NT2/D1 (cell line): ENCODE data around the gene ATP8B3.
A peak's percentile ranks its signal among the peaks of the same experiment; 100 is the strongest.

Experiments used
- DNase-seq: peaks from one replicate; pipeline ENCODE4 v3.0.0-alpha.2; 2011; ENCODE audit warnings: low read depth, low spot score
- H3K27me3 ChIP-seq: 2 replicates; pipeline ENCODE4 v1.6.0; 2011; ENCODE audit warnings: mild to moderate bottlenecking; ENCODE audit not compliant: insufficient read length, insufficient read depth
- H3K36me3 ChIP-seq: 2 replicates; pipeline ENCODE4 v1.6.1; 2011; ENCODE audit warnings: mild to moderate bottlenecking, low read length, mixed read lengths; ENCODE audit not compliant: insufficient read depth, insufficient read length
- H3K4me1 ChIP-seq: 2 replicates; pipeline ENCODE4 v1.5.1; 2011; ENCODE audit not compliant: insufficient read depth, insufficient read length
- H3K4me3 ChIP-seq: 2 replicates; pipeline ENCODE4 v1.5.1; 2011; ENCODE audit warnings: low read depth; ENCODE audit not compliant: insufficient read length
- H3K9ac ChIP-seq: 2 replicates; pipeline ENCODE4 v1.6.0; 2011; ENCODE audit warnings: low read depth; ENCODE audit not compliant: insufficient read length
- H3K9me3 ChIP-seq: 2 replicates; pipeline ENCODE4 v1.5.1; 2011; ENCODE audit warnings: mild to moderate bottlenecking, low read length; ENCODE audit not compliant: insufficient read depth
- SUZ12 ChIP-seq: IDR thresholded peaks from 2 replicates; pipeline ENCODE4 v1.6.1; 2011; ENCODE audit not compliant: insufficient read length, insufficient read depth; ENCODE audit errors: extremely low read depth
- YY1 ChIP-seq: IDR thresholded peaks from 2 replicates; pipeline ENCODE4 v1.6.1; 2011; ENCODE audit not compliant: insufficient read length, insufficient read depth
- ZNF274 ChIP-seq: IDR thresholded peaks from 2 replicates; pipeline ENCODE4 v1.6.1; 2011; ENCODE audit warnings: mild to moderate bottlenecking, low read depth, low read length

ATP8B3 gene, protein sequence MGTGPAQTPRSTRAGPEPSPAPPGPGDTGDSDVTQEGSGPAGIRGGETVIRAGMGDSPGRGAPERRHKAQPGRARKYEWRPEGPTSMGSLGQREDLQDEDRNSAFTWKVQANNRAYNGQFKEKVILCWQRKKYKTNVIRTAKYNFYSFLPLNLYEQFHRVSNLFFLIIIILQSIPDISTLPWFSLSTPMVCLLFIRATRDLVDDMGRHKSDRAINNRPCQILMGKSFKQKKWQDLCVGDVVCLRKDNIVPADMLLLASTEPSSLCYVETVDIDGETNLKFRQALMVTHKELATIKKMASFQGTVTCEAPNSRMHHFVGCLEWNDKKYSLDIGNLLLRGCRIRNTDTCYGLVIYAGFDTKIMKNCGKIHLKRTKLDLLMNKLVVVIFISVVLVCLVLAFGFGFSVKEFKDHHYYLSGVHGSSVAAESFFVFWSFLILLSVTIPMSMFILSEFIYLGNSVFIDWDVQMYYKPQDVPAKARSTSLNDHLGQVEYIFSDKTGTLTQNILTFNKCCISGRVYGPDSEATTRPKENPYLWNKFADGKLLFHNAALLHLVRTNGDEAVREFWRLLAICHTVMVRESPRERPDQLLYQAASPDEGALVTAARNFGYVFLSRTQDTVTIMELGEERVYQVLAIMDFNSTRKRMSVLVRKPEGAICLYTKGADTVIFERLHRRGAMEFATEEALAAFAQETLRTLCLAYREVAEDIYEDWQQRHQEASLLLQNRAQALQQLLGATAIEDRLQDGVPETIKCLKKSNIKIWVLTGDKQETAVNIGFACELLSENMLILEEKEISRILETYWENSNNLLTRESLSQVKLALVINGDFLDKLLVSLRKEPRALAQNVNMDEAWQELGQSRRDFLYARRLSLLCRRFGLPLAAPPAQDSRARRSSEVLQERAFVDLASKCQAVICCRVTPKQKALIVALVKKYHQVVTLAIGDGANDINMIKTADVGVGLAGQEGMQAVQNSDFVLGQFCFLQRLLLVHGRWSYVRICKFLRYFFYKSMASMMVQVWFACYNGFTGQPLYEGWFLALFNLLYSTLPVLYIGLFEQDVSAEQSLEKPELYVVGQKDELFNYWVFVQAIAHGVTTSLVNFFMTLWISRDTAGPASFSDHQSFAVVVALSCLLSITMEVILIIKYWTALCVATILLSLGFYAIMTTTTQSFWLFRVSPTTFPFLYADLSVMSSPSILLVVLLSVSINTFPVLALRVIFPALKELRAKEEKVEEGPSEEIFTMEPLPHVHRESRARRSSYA (N-terminal part only)

DNA sequence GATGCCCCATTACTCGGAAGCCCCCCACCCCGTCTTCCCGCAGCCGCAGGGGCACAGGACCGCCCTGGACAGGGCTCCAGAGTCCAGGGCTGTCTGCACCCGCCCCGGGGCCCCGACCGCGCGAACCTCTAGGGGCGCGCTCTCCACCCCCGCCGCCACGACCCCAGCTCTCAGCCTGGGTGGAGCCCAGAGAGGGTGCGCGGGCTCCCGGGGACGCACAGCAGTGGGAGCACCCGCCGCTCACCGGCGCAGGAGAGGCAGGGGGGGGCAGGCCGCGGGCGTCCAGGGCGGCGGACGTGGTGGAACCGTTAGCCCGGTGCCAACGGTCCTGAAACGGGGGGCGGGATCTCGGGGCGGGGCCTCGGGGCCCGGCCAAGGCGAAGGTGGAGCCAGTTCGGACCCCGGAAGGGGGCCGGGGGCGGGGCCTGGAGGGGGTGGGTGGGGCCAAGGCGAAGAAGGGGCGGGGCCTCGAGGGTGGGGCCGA is at the start of gene ATP8B3:
Gene ATP8B3 (minus strand): TSS at position 335 of the 484 bp plus-strand sequence. CDS start 540 bp downstream, outside the sequence.
- Histone ChIP-seq H3K9me3 (no peaks in the 10 kb centered on the region), H3K27me3 (no peaks in the 10 kb centered on the region), H3K9ac (peak within 1 kb of the TSS; percentile 74), H3K4me3 (peak within 1 kb of the TSS; percentile 54), H3K36me3 (peaks cover 27% of the 10 kb centered on the region), H3K4me1 (peaks cover 21% of the 10 kb centered on the region)
- no peak for TF ChIP-seq YY1
- no peak for TF ChIP-seq SUZ12
- no peak for TF ChIP-seq ZNF274
- no peak for DNase-seq

DNA sequence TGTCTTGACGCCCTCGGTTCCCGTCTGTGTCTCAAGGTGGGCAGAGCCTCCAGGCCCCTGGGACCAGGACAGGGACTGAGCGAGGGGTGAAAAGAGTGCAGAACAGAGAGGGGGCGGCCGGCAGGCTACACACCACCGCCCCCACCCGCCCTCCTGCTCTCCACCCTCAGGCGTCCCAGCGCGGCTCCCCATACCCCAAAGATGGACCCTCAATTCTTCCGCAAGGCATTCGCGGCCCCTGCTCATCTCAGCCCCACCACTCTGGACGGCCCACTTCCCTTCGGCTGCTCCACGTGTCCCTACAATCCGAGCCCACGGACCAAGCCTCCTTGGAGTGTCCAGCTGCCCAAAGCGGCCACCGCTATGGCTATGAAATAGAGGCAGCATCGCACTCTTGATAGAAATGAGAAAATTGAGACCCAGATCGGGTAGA is 49.5 kb upstream of the ATP8B3 start:
- H3K36me3 ChIP-seq = no peaks in the 10 kb centered on the region
- DNase-seq = no peak
- H3K9ac ChIP-seq = peak overlapping the region; percentile 92
- H3K9me3 ChIP-seq = peaks cover 7% of the 10 kb centered on the region; the same call in 1 of the 2 replicates
- H3K4me1 ChIP-seq = peaks cover 24% of the 10 kb centered on the region
- peak overlapping the region; percentile 84 for H3K4me3 ChIP-seq
- TF ChIP-seq SUZ12 (no peak), YY1 (no peak), ZNF274 (no peak)
- H3K27me3 ChIP-seq = peaks cover 24% of the 10 kb centered on the region

DNA sequence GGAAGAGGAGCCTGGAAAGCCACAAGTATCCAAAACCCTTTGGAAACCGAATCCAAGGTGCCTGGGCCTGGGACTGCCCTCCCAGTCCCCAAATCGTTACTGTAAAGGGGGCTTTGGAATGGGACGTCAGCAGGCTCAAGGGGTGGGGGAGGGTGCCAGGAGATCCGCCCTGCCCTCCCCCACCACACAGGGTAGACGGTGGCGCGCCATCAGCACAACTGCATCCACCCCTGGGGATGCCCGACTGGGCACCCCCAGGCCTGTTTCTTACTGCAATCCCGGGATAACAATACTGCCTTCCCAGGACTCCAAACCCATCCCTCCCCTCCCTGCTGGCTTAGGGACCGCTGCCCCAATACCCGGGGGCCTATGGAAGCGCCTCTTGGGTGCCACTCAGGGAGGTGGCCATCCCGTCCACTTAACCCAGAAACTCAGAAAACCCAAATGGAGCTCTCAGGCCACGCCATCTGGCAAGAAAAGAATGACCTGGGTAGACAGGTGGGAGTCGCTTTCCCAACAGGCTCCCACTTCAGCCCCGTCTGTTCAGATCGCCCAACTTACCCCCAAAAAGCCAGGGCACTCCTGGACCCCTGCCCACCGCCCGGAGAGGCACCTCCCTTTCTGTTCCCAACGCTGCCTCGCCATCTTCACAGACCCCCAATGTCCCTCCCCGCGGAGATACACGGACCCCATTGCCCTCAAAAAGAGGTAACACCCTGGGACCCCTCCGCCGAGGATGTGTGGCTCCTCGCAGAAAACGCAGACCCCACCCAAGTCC is 48.9 kb upstream of the ATP8B3 start:
- Histone ChIP-seq H3K4me1 (peaks cover 27% of the 10 kb centered on the region), H3K9me3 (peaks cover 7% of the 10 kb centered on the region; the same call in 1 of the 2 replicates), H3K27me3 (peaks cover 24% of the 10 kb centered on the region), H3K4me3 (peak overlapping the region; percentile 84), H3K36me3 (no peaks in the 10 kb centered on the region), H3K9ac (peak overlapping the region; percentile 92)
- no peak for TF ChIP-seq YY1
- TF ChIP-seq ZNF274 = no peak
- no peak for TF ChIP-seq SUZ12
- no peak for DNase-seq

DNA sequence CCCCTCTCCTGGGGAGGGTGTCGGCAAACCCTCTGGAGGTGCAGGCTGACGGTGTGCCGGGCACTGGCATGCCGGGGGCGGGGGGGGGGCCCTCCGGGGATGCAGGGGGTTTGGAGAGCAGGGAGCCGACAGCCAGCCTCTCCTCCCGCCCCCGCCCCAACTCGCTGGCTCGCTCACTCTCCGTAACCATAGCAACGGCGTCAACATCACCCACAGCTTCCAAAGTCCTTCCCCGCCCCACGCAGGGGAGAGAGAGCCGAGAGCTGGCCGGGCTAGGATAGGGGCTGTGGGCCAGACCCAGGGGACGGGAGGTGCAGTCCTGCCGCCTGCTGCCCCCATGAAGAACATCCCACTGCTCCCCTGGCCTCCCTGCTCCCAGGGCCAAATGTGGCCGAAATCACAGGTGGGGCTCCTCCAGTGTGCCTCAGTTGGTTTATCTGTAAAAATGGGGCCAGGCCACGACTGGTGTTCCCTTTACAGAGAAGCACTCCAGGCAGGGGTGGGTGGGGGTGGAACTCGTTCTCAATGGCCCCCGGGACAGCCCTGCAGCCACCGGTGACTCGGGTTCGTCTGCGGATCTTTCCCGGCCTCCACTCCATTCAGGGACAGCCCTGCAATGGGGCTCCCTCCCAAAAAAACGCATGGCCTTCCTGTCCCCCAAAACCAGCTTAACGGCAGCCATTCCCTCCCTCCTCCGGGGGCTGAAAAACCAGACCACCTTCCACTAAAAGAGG is 48.1 kb upstream of the ATP8B3 start:
- Histone ChIP-seq H3K36me3 (no peaks in the 10 kb centered on the region), H3K27me3 (peaks cover 24% of the 10 kb centered on the region), H3K9me3 (peaks cover 3% of the 10 kb centered on the region; the same call in 1 of the 2 replicates), H3K4me1 (peaks cover 33% of the 10 kb centered on the region), H3K4me3 (peak overlapping the region; percentile 84), H3K9ac (peak overlapping the region; percentile 72)
- DNase-seq = no peak
- TF ChIP-seq SUZ12 = no peak
- no peak for TF ChIP-seq YY1
- TF ChIP-seq ZNF274 = no peak

DNA sequence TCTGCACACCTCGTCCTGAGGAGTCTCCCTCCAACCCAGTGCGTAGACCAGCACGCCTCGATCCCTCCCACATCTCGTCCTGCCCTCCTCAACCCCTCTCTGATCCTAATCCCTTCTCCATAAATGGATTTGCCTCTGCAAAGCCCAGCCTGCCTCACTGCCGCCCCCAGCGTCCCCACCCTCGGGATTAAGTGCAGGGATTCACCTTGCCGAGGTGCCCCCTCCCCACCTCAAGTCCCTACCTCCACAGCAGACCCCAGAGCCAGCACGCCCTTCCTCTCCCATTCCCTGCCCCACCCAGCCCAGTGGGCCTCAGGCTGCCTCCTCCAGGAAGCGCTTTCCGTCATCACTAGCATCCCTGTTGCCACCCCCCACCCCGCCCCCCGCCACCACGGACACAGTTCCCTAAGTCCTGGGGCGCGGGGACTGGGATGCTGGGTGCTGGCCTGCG is 47.3 kb upstream of the ATP8B3 start:
- Histone ChIP-seq H3K9ac (peak overlapping the region; percentile 46), H3K36me3 (peaks cover under 1% of the 10 kb centered on the region), H3K4me3 (no peak overlapping the region), H3K9me3 (no peaks in the 10 kb centered on the region), H3K27me3 (peaks cover 24% of the 10 kb centered on the region), H3K4me1 (peaks cover 35% of the 10 kb centered on the region)
- DNase-seq = no peak
- TF ChIP-seq ZNF274 (no peak), SUZ12 (no peak), YY1 (no peak)
